RCC 7860 (cell line): ENCODE measurements around the gene KANK3.

Experiments used
- DNase-seq: peaks from one replicate; pipeline ENCODE4 v3.0.0-alpha.2; 2015; ENCODE audit warnings: low spot score
- FAIRE-seq: peaks from 2 replicates; lab custom pipeline; 2012; peaks lifted over from hg19 to GRCh38; lab: Jason Lieb, UNC

The KANK3 gene

GRCh38 chr19:8340341-8341096 is 2.5 kb downstream of the KANK3 start:
- FAIRE-seq: no peak

GRCh38 chr19:8338835-8339234 is 4.2 kb downstream of the KANK3 start:
- FAIRE-seq (no peak), DNase-seq (no peak)

More at GRCh38 chr19:8340341-8341096, 2.5 kb downstream of the KANK3 start:
- no peak for DNase-seq

- DNase-seq: no peak
- FAIRE-seq: no peak
Observed at GRCh38 chr19:8337728-8338127, 5.3 kb downstream of the KANK3 start.

GRCh38 chr19:8336660-8337059 is 6.4 kb downstream of the KANK3 start:
- DNase-seq (no peak), FAIRE-seq (no peak)

GRCh38 chr19:8336072-8336569 is 6.9 kb downstream of the KANK3 start:
- DNase-seq (no peak), FAIRE-seq (no peak)

- DNase-seq (no peak), FAIRE-seq (no peak)
Observed at GRCh38 chr19:8335343-8336071, 7.6 kb downstream of the KANK3 start.

- no peak for FAIRE-seq
- DNase-seq: no peak
Observed at GRCh38 chr19:8334458-8335342, 8.4 kb downstream of the KANK3 start.

GRCh38 chr19:8333767-8334457 is 9.2 kb downstream of the KANK3 start:
- DNase-seq (no peak), FAIRE-seq (no peak)

GRCh38 chr19:8332976-8333766 is 9.9 kb downstream of the KANK3 start:
- no peak for DNase-seq
- no peak for FAIRE-seq

GRCh38 chr19:8331263-8331845 is 11.7 kb downstream of the KANK3 start:
- FAIRE-seq (no peak), DNase-seq (no peak)

GRCh38 chr19:8329996-8330395 is 13.1 kb downstream of the KANK3 start:
- no peak for DNase-seq
- no peak for FAIRE-seq

- FAIRE-seq (no peak), DNase-seq (no peak)
Observed at GRCh38 chr19:8325454-8325853, 17.6 kb downstream of the KANK3 start.

- DNase-seq (no peak), FAIRE-seq (no peak)
Observed at GRCh38 chr19:8324186-8325050, 18.6 kb downstream of the KANK3 start.

- FAIRE-seq: no peak
- DNase-seq: no peak
Observed at GRCh38 chr19:8323781-8324185, 19.3 kb downstream of the KANK3 start.

- FAIRE-seq: no peak
- no peak for DNase-seq
Observed at GRCh38 chr19:8322638-8322997, 20.4 kb downstream of the KANK3 start.

GRCh38 chr19:8321986-8322637 is 20.9 kb downstream of the KANK3 start:
- no peak for DNase-seq
- FAIRE-seq: no peak

GRCh38 chr19:8321067-8321985 is 21.7 kb downstream of the KANK3 start, which contains the start of the genes NDUFA7 and RPS28:
NDUFA7 (minus strand) TSS chr19:8321375; CDS start chr19:8321358, 17 bp downstream.
RPS28 (plus strand) TSS chr19:8321496; CDS start chr19:8321531, 35 bp downstream.
- FAIRE-seq (peak; percentile 46), DNase-seq (peak; percentile 92)
